T-cell (primary cell): ENCODE results near the gene CDC42SE2. TPM values are rescaled to one million over a fixed set of nuclear protein-coding genes. Genes with fewer than 3 reads are reported as not detected.

Source experiments
- ATAC-seq, 4 experiments: fragments of 200-7000 bp in 3 of 4; fragments of 150-1000 bp in 1 of 4; cut with Tn5 transposase; replicated peaks in 1 of 4; 1 replicate in 3 of 4; 2 replicates in 1 of 4; pipeline ENCODE4 v1.10.0; 2021; ENCODE audit warnings: moderate library complexity in 3 of 4, mild to moderate bottlenecking in 2 of 4, moderate number of reproducible peaks in 1 of 4
- CTCF ChIA-PET, 2 donors: fragments of 300-600 bp; sonication (Branson Sonifier 250); formaldehyde crosslinking; loops; one replicate each; lab custom pipeline; 2022; ENCODE audit warnings: antibody characterized with exemption in 2 of 2; lab: Charles Lee
- POLR2A ChIA-PET, 2 donors: fragments of 300-600 bp; sonication (Branson Sonifier 250); formaldehyde crosslinking; loops; one replicate each; lab custom pipeline; 2022; ENCODE audit warnings: antibody characterized with exemption in 2 of 2; lab: Charles Lee
- DNase-seq, 35 experiments: peaks; one replicate each; pipeline versions ENCODE4 v3.0.0 to v3.0.0-alpha.2; 2013 to 2023
- H3K27ac ChIP-seq: one replicate; pipeline ENCODE4 v1.5.1; 2013; ENCODE audit warnings: low read length
- H3K27me3 ChIP-seq, 2 experiments: replicated peaks in 1 of 2; 1 replicate in 1 of 2; 2 replicates in 1 of 2; pipeline versions ENCODE4 v1.6.1 to v1.7.0; 2013; ENCODE audit warnings: low read length in 1 of 2, mixed read lengths in 1 of 2; ENCODE audit not compliant: control insufficient read depth in 2 of 2, insufficient read depth in 2 of 2; ENCODE audit errors: extremely low read depth in 1 of 2
- H3K36me3 ChIP-seq, 2 donors: 1 replicate in 1 of 2; 2 replicates in 1 of 2; pipeline versions ENCODE4 v1.6.1 to v1.7.0; 2013; ENCODE audit warnings: low read length in 1 of 2; ENCODE audit not compliant: control insufficient read depth in 2 of 2, insufficient read depth in 1 of 2; ENCODE audit errors: extremely low read depth in 1 of 2
- H3K4me1 ChIP-seq, 2 experiments: 1 replicate in 1 of 2; 2 replicates in 1 of 2; pipeline versions ENCODE4 v1.6.1 to v1.7.0; 2013; ENCODE audit warnings: low read length in 2 of 2, mixed read lengths in 1 of 2; ENCODE audit not compliant: insufficient read depth in 2 of 2, control insufficient read depth in 1 of 2; ENCODE audit errors: extremely low read depth in 1 of 2
- H3K4me3 ChIP-seq, 2 donors: 1 replicate in 1 of 2; 2 replicates in 1 of 2; pipeline versions ENCODE4 v1.5.1 to v1.7.0; 2013; ENCODE audit warnings: mild to moderate bottlenecking in 2 of 2, low read length in 1 of 2, moderate library complexity in 1 of 2; ENCODE audit not compliant: control insufficient read depth in 1 of 2; ENCODE audit errors: extremely low read depth in 1 of 2
- H3K9me3 ChIP-seq: 2 replicates; pipeline ENCODE4 v1.7.0; 2013
- H3K27ac Mint-ChIP-seq, 2 donors: one replicate each; pipeline ENCODE4 v1.8.0; 2020 to 2021; ENCODE audit warnings: mild to moderate bottlenecking in 2 of 2, mixed read lengths in 2 of 2
- H3K27me3 Mint-ChIP-seq, 2 donors: one replicate each; pipeline ENCODE4 v1.8.0; 2021 to 2022; ENCODE audit warnings: mixed read lengths in 2 of 2
- H3K36me3 Mint-ChIP-seq: one replicate; pipeline ENCODE4 v1.8.0; 2021; ENCODE audit warnings: mixed read lengths
- H3K4me1 Mint-ChIP-seq, 3 donors: one replicate each; pipeline ENCODE4 v1.8.0; 2020 to 2022; ENCODE audit warnings: mixed read lengths in 3 of 3, mild to moderate bottlenecking in 1 of 3
- H3K4me3 Mint-ChIP-seq, 3 donors: one replicate each; pipeline ENCODE4 v1.8.0; 2020 to 2022; ENCODE audit warnings: mild to moderate bottlenecking in 3 of 3, mixed read lengths in 3 of 3, moderate library complexity in 3 of 3
- H3K9me3 Mint-ChIP-seq, 3 donors: one replicate each; pipeline ENCODE4 v1.8.0; 2020 to 2022; ENCODE audit warnings: mixed read lengths in 3 of 3
- WGBS: methylation state at CpG from one replicate; pipeline ENCODE4 v1.1.5; 2013; ENCODE audit warnings: missing lambda C conversion rate; ENCODE audit not compliant: insufficient coverage; 5-methylcytosine and 5-hydroxymethylcytosine counted together
- total RNA-seq, 35 experiments: library from RNA in 6 of 35; stranded (reverse) in 6 of 35; fragments of 120-200 nt in 1 of 35; gene quantifications; one replicate each; pipeline versions ENCODE4 v1.2.1 to v1.2.4 and lab custom pipeline; 2013 to 2026

The CDC42SE2 gene
- total RNA-seq, 5 donors from 2014 or later (not counting 1 experiment from before 2014, with no cell fraction given), result 229 to 259 (median 238) TPM

DNA sequence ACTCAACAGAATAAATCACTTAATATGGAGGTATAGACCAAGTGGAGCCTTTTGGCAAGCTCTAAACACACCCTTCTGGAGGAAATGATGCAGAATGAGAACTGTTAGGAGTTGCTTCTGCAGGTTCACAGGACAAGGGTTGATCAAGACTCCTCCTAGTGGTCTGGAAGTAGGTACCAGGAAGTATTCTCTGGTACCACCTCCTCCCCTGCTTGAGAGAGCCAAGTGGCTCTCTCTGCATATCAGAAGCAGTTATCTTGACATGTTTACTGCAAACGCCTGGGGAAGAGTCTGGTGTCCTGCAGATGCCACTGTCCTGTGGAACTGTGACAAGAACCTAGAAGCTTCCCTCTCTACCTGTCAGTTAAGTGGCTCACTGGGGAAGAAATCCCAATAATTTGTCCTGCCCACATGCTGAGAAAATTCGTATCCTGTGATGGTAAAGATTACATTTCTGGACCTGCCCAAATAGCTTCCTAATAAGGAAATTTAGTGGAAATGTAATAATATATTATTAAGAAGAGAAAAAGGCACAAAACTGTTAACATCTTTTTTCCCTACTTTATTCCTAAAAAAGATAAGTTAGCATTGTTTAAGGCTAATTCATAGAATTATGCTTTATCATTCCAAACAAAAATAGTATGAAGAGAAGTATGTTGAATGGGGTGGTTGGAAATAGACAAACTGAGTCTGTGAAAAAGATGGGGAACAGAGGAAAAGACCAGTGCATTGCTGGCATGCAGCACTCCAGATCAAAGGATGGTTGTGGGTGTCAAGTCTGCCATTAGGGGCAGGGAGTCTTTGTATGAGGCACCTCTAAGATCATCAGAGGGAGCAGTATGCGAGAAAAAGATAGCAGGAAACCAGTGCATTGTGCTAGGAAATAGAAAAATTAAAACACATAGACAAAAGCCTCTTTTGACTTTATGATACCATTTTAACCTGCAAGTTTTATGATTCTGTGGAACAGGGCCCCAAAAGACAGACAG, 118.8 kb downstream of the CDC42SE2 start:
- DNase-seq, result peak in 33 of 35 experiments; percentile 8 to 88 (median 51)
- peak overlapping the region; percentile 34 to 69 (median 38) for H3K4me3 Mint-ChIP-seq
- peaks cover 85 to 92% (median 91%) of the 10 kb centered on the region in 3 donors for H3K4me1 Mint-ChIP-seq
- H3K36me3 ChIP-seq, result peaks cover 0 to 27% of the 10 kb centered on the region in 2 donors
- H3K27ac ChIP-seq, result peak overlapping the region; percentile 99
- H3K27me3 Mint-ChIP-seq, result no peaks in the 10 kb centered on the region
- H3K9me3 Mint-ChIP-seq, result no peaks in the 10 kb centered on the region
- peaks cover 34% of the 10 kb centered on the region for H3K36me3 Mint-ChIP-seq
- H3K4me3 ChIP-seq, result no peak overlapping the region
- no peaks in the 10 kb centered on the region for H3K9me3 ChIP-seq
- ATAC-seq, result peak; percentile 68 to 74 (median 72)
- H3K27ac Mint-ChIP-seq, result peak overlapping the region; percentile 97 to 100
- H3K27me3 ChIP-seq, result no peaks in the 10 kb centered on the region
- ChIA-PET CTCF (interaction anchor here (0.6 to 2.9 kb wide), 52 partner anchors 9 to 511 kb away, joined by 3 to 31 read pairs (median 4); partner anchors contain the start of genes CDC42SE2 (in 1 of the 2) and HINT1 (in 1 of the 2)), POLR2A (interaction anchor here (0.5 to 2.0 kb wide), 18 partner anchors 9 to 134 kb away, joined by 3 to 36 read pairs (median 4); partner anchors contain the start of gene CDC42SE2 (in 1 of the 2))
- H3K4me1 ChIP-seq, result peaks cover 61 to 68% of the 10 kb centered on the region in 2 experiments
- no CpG with 5 or more reads among the region's 3 CpGs for WGBS

DNA sequence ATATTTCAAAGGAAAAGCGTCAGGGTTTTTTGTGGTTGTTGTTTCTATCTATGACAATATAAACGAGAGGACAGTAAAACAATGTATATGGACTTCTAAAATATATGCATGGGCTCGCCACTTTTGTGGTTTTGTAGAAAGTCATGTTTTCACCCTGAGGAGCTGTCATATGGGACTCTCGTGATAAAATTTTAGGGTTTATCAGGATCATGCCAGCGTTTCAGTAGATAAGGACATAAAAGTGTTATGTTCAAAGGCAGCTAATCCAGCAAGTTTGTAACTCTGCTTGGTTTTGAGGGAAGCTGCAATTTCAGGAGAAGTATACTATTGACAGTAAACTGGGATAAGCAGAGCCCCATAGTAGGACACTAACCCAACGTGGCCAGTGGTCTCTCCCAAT, 120.3 kb downstream of the CDC42SE2 start:
- Histone ChIP-seq H3K27ac (peak overlapping the region; percentile 99), H3K4me3 (no peak overlapping the region), H3K9me3 (no peaks in the 10 kb centered on the region), H3K27me3 (no peaks in the 10 kb centered on the region), H3K4me1 (peaks cover 59% of the 10 kb centered on the region in 2 experiments), H3K36me3 (peaks cover 0 to 39% of the 10 kb centered on the region in 2 donors)
- Mint-ChIP-seq H3K27ac (peak overlapping the region; percentile 90 to 97), H3K4me3 (peak overlapping the region in 1 of 3 donors; percentile 46), H3K36me3 (peaks cover 34% of the 10 kb centered on the region), H3K27me3 (no peaks in the 10 kb centered on the region), H3K9me3 (no peaks in the 10 kb centered on the region), H3K4me1 (peaks cover 86 to 92% (median 89%) of the 10 kb centered on the region in 3 donors)
- ChIA-PET POLR2A (no interaction called here), CTCF (interaction anchor here (0.8 to 1.7 kb wide), 6 partner anchors 10 to 219 kb away, joined by 3 to 4 read pairs (median 4); partner anchors contain the start of gene HINT1 (in 1 of the 2))
- DNase-seq (no peak), ATAC-seq (no peak)
- WGBS, result 66% methylated on average over 3 of the region's 6 CpGs

DNA sequence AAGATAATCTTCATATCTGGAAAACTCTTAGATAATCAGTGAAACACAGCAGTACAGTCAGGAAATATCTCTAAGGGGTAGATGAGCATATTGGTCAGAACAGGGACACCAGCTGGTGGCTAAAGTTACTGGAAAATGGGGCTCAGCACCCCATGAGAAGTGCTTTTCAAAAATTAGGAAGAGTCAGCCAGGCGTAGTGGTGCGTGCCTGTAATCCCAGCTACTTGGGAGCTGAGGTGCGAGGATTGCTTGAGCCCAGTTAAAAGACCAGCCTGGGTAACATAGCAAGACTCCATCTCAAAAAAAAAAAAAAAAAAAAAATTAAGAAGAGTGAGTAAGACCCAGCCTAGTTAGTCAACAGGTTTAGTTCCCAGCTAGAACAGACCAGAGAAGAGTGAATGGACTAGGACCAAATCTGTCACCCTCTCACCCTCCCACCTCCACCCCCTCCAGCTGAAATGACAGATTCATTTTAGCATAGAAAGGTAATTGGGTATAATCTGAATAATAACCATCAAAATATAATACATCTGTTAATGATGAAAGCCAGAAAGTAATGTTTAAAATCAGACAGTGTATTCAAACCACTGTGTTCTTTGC, 120.9 kb downstream of the CDC42SE2 start:
- H3K27ac Mint-ChIP-seq, result peak overlapping the region; percentile 90 to 97
- no peaks in the 10 kb centered on the region for H3K9me3 Mint-ChIP-seq
- H3K27me3 Mint-ChIP-seq, result no peaks in the 10 kb centered on the region
- no peaks in the 10 kb centered on the region for H3K27me3 ChIP-seq
- peak overlapping the region; percentile 99 for H3K27ac ChIP-seq
- DNase-seq, result no peak
- peaks cover 59% of the 10 kb centered on the region in 2 experiments for H3K4me1 ChIP-seq
- H3K36me3 Mint-ChIP-seq, result peaks cover 39% of the 10 kb centered on the region
- H3K4me1 Mint-ChIP-seq, result peaks cover 86 to 92% (median 89%) of the 10 kb centered on the region in 3 donors
- peak overlapping the region in 1 of 3 donors; percentile 46 for H3K4me3 Mint-ChIP-seq
- H3K4me3 ChIP-seq, result no peak overlapping the region
- WGBS, result 85% methylated on average over 2 of the region's 3 CpGs
- no peaks in the 10 kb centered on the region for H3K9me3 ChIP-seq
- H3K36me3 ChIP-seq, result peaks cover 0 to 43% of the 10 kb centered on the region in 2 donors
- POLR2A ChIA-PET, result interaction anchor here (0.6 to 1.1 kb wide), 6 partner anchors 10 to 254 kb away, joined by 3 to 4 read pairs (median 3); no protein-coding TSS in a partner anchor
- no peak for ATAC-seq
- CTCF ChIA-PET, result interaction anchor here (0.6 to 1.7 kb wide), 5 partner anchors 10 to 112 kb away, joined by 3 to 4 read pairs (median 3); no protein-coding TSS in a partner anchor

DNA sequence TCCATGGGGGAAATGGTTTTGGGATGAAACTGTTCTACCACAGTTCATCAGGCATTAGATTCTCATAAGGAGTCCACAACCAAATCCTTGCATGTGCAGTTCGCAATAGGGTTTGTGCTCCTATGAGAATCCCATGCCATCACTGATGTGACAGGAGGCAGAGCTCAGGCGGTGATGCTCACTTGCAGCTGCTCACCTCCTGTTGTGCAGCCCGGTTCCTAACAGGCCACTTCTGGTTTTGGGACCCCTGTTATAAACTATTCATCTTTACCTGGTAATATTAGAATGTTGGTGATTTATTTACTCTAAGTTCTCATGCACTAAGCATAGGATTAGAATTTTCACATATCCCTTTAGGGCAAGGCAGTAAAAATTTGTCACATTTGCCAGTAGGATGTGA, 122.3 kb downstream of the CDC42SE2 start:
- CTCF ChIA-PET, result interaction anchor here in 1 of 2 donors (1.2 kb wide), 1 partner anchor 114 kb away, joined by 3 read pairs; no protein-coding TSS in a partner anchor
- peaks cover 45% of the 10 kb centered on the region for H3K36me3 Mint-ChIP-seq

DNA sequence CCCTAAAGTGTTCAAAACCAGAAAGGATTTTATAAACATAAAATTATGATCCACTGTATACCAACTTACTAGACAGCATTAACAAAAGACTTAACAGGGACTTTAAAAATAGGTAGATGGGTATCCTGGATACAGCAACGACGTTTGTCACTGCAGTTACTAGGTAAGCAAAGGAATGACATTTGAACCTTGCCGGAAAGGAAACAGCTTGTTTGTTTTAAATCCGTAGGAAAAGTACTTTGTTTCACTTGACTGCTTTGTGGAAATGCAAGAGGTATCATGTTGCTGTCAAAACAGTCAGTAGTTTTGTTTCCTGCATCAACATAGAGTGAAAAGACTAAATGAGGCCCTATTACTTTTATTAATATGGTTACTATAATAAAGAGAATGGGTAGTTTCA, 122.9 kb downstream of the CDC42SE2 start:
- peak overlapping the region; percentile 35 for H3K27ac ChIP-seq
- Mint-ChIP-seq H3K9me3 (no peaks in the 10 kb centered on the region), H3K27ac (peak overlapping the region; percentile 82 to 88), H3K27me3 (no peaks in the 10 kb centered on the region), H3K4me1 (peaks cover 83 to 91% (median 89%) of the 10 kb centered on the region in 3 donors), H3K36me3 (peaks cover 45% of the 10 kb centered on the region), H3K4me3 (peak overlapping the region in 1 of 3 donors; percentile 28)
- DNase-seq, result no peak
- CTCF ChIA-PET, result no interaction called here
- peaks cover 5 to 57% of the 10 kb centered on the region in 2 donors for H3K36me3 ChIP-seq
- no peaks in the 10 kb centered on the region for H3K9me3 ChIP-seq
- H3K4me1 ChIP-seq, result peaks cover 43 to 44% of the 10 kb centered on the region in 2 experiments
- WGBS, result 63% methylated on average over 2 of the region's 4 CpGs
- H3K27me3 ChIP-seq, result no peaks in the 10 kb centered on the region
- POLR2A ChIA-PET, result interaction anchor here in 1 of 2 donors (0.5 kb wide), 1 partner anchor 86 kb away, joined by 6 read pairs; no protein-coding TSS in a partner anchor
- no peak for ATAC-seq
- no peak overlapping the region for H3K4me3 ChIP-seq

More for the DNA sequence above, 122.3 kb downstream of the CDC42SE2 start:
- no peaks in the 10 kb centered on the region for H3K9me3 ChIP-seq
- Mint-ChIP-seq H3K9me3 (no peaks in the 10 kb centered on the region), H3K27ac (peak overlapping the region; percentile 82 to 88), H3K4me3 (no peak overlapping the region), H3K27me3 (no peaks in the 10 kb centered on the region), H3K4me1 (peaks cover 89 to 92% (median 89%) of the 10 kb centered on the region in 3 donors)
- DNase-seq (no peak), ATAC-seq (no peak)
- H3K27ac ChIP-seq, result peak overlapping the region; percentile 26
- H3K27me3 ChIP-seq, result no peaks in the 10 kb centered on the region
- H3K36me3 ChIP-seq, result peaks cover 0 to 50% of the 10 kb centered on the region in 2 donors
- H3K4me3 ChIP-seq, result no peak overlapping the region
- WGBS, result no CpG with 5 or more reads among the region's 3 CpGs
- POLR2A ChIA-PET, result no interaction called here
- peaks cover 49% of the 10 kb centered on the region in 2 experiments for H3K4me1 ChIP-seq
